Measurements from ENCODE around the gene COL9A1.

Gene COL9A1

GRCh38 chr6:70219943-70220613 lies 82.8 kb downstream of the COL9A1 start:
- Histone ChIP-seq H3K4me3 (ENCODE audit: low read depth in 1 of 5, low read length in 5 of 5) (no peak overlapping the region), H3K4me1 (ENCODE audit: control insufficient read depth in 5 of 5, insufficient read depth in 5 of 5, low read length in 5 of 5) (peaks cover 0 to 13% (median 4%) of the 10 kb centered on the region in 5 donors), H3K9me3 (ENCODE audit: control insufficient read depth in 5 of 5, low read length in 5 of 5) (no peaks in the 10 kb centered on the region), H3K27me3 (ENCODE audit: control insufficient read depth in 5 of 5, insufficient read depth in 4 of 5, low read length in 5 of 5) (peaks cover 0 to 2% (median 0%) of the 10 kb centered on the region in 5 donors), H3K27ac (ENCODE audit: low read depth, low read length) (no peak overlapping the region), H3K9ac (ENCODE audit: low read length in 5 of 5) (no peak overlapping the region), H3K36me3 (ENCODE audit: control insufficient read depth in 5 of 5, insufficient read depth in 5 of 5, low read length in 5 of 5) (no peaks in the 10 kb centered on the region)

- no peaks in the 10 kb centered on the region for H3K9me3 ChIP-seq (ENCODE audit: control insufficient read depth in 5 of 5, low read length in 5 of 5)
- no peak overlapping the region for H3K9ac ChIP-seq (ENCODE audit: low read length in 5 of 5)
- peaks cover 0 to 2% (median 0%) of the 10 kb centered on the region in 5 donors for H3K27me3 ChIP-seq (ENCODE audit: control insufficient read depth in 5 of 5, insufficient read depth in 4 of 5, low read length in 5 of 5)
- no peak overlapping the region for H3K4me3 ChIP-seq (ENCODE audit: low read depth in 1 of 5, low read length in 5 of 5)
- no peaks in the 10 kb centered on the region for H3K36me3 ChIP-seq (ENCODE audit: control insufficient read depth in 5 of 5, insufficient read depth in 5 of 5, low read length in 5 of 5)
- no peak overlapping the region for H3K27ac ChIP-seq (ENCODE audit: low read depth, low read length)
- H3K4me1 ChIP-seq (ENCODE audit: control insufficient read depth in 5 of 5, insufficient read depth in 5 of 5, low read length in 5 of 5), result peaks cover 0 to 8% (median 4%) of the 10 kb centered on the region in 5 donors
These were observed 86.1 kb downstream of the COL9A1 start for GRCh38 chr6:70216767-70217166.

GRCh38 chr6:70215460-70216108 lies 87.3 kb downstream of the COL9A1 start:
- Histone ChIP-seq H3K4me3 (ENCODE audit: low read depth in 1 of 5, low read length in 5 of 5) (no peak overlapping the region), H3K9me3 (ENCODE audit: control insufficient read depth in 5 of 5, low read length in 5 of 5) (no peaks in the 10 kb centered on the region), H3K36me3 (ENCODE audit: control insufficient read depth in 5 of 5, insufficient read depth in 5 of 5, low read length in 5 of 5) (no peaks in the 10 kb centered on the region), H3K27me3 (ENCODE audit: control insufficient read depth in 5 of 5, insufficient read depth in 4 of 5, low read length in 5 of 5) (peaks cover 0 to 2% (median 0%) of the 10 kb centered on the region in 5 donors), H3K4me1 (ENCODE audit: control insufficient read depth in 5 of 5, insufficient read depth in 5 of 5, low read length in 5 of 5) (no peaks in the 10 kb centered on the region), H3K9ac (ENCODE audit: low read length in 5 of 5) (no peak overlapping the region), H3K27ac (ENCODE audit: low read depth, low read length) (no peak overlapping the region)

GRCh38 chr6:70210462-70210861 lies 92.4 kb downstream of the COL9A1 start:
- Histone ChIP-seq H3K4me3 (ENCODE audit: low read depth in 1 of 5, low read length in 5 of 5) (no peak overlapping the region), H3K27me3 (ENCODE audit: control insufficient read depth in 5 of 5, insufficient read depth in 4 of 5, low read length in 5 of 5) (no peaks in the 10 kb centered on the region)

GRCh38 chr6:70208235-70208790 lies 94.6 kb downstream of the COL9A1 start:
- H3K4me1 ChIP-seq (ENCODE audit: control insufficient read depth in 5 of 5, insufficient read depth in 5 of 5, low read length in 5 of 5), result no peaks in the 10 kb centered on the region
- no peak overlapping the region for H3K4me3 ChIP-seq (ENCODE audit: low read depth in 1 of 5, low read length in 5 of 5)
- H3K9me3 ChIP-seq (ENCODE audit: control insufficient read depth in 5 of 5, low read length in 5 of 5), result no peaks in the 10 kb centered on the region
- H3K36me3 ChIP-seq (ENCODE audit: control insufficient read depth in 5 of 5, insufficient read depth in 5 of 5, low read length in 5 of 5), result no peaks in the 10 kb centered on the region
- no peak overlapping the region for H3K9ac ChIP-seq (ENCODE audit: low read length in 5 of 5)
- no peak overlapping the region for H3K27ac ChIP-seq (ENCODE audit: low read depth, low read length)
- no peaks in the 10 kb centered on the region for H3K27me3 ChIP-seq (ENCODE audit: control insufficient read depth in 5 of 5, insufficient read depth in 4 of 5, low read length in 5 of 5)

More at GRCh38 chr6:70210462-70210861, 92.4 kb downstream of the COL9A1 start:
- no peak overlapping the region for H3K9ac ChIP-seq (ENCODE audit: low read length in 5 of 5)
- no peaks in the 10 kb centered on the region for H3K9me3 ChIP-seq (ENCODE audit: control insufficient read depth in 5 of 5, low read length in 5 of 5)
- no peaks in the 10 kb centered on the region for H3K36me3 ChIP-seq (ENCODE audit: control insufficient read depth in 5 of 5, insufficient read depth in 5 of 5, low read length in 5 of 5)
- no peak overlapping the region for H3K27ac ChIP-seq (ENCODE audit: low read depth, low read length)
- no peaks in the 10 kb centered on the region for H3K4me1 ChIP-seq (ENCODE audit: control insufficient read depth in 5 of 5, insufficient read depth in 5 of 5, low read length in 5 of 5)

- H3K27ac ChIP-seq (ENCODE audit: low read depth, low read length), result no peak overlapping the region
- no peaks in the 10 kb centered on the region for H3K36me3 ChIP-seq (ENCODE audit: control insufficient read depth in 5 of 5, insufficient read depth in 5 of 5, low read length in 5 of 5)
- H3K9me3 ChIP-seq (ENCODE audit: control insufficient read depth in 5 of 5, low read length in 5 of 5), result no peaks in the 10 kb centered on the region
- H3K9ac ChIP-seq (ENCODE audit: low read length in 5 of 5), result no peak overlapping the region
- no peaks in the 10 kb centered on the region for H3K4me1 ChIP-seq (ENCODE audit: control insufficient read depth in 5 of 5, insufficient read depth in 5 of 5, low read length in 5 of 5)
- H3K27me3 ChIP-seq (ENCODE audit: control insufficient read depth in 5 of 5, insufficient read depth in 4 of 5, low read length in 5 of 5), result peaks cover 0 to 2% (median 0%) of the 10 kb centered on the region in 5 donors
- no peak overlapping the region for H3K4me3 ChIP-seq (ENCODE audit: low read depth in 1 of 5, low read length in 5 of 5)
These were observed 104.1 kb downstream of the COL9A1 start for GRCh38 chr6:70198785-70199184.

GRCh38 chr6:70196531-70196930 lies 106.4 kb downstream of the COL9A1 start:
- H3K27ac ChIP-seq (ENCODE audit: low read depth, low read length), result no peak overlapping the region
- H3K9me3 ChIP-seq (ENCODE audit: control insufficient read depth in 5 of 5, low read length in 5 of 5), result no peaks in the 10 kb centered on the region
- no peaks in the 10 kb centered on the region for H3K4me1 ChIP-seq (ENCODE audit: control insufficient read depth in 5 of 5, insufficient read depth in 5 of 5, low read length in 5 of 5)
- peaks cover 0 to 6% (median 0%) of the 10 kb centered on the region in 5 donors for H3K27me3 ChIP-seq (ENCODE audit: control insufficient read depth in 5 of 5, insufficient read depth in 4 of 5, low read length in 5 of 5)
- no peaks in the 10 kb centered on the region for H3K36me3 ChIP-seq (ENCODE audit: control insufficient read depth in 5 of 5, insufficient read depth in 5 of 5, low read length in 5 of 5)
- H3K4me3 ChIP-seq (ENCODE audit: low read depth in 1 of 5, low read length in 5 of 5), result no peak overlapping the region
- no peak overlapping the region for H3K9ac ChIP-seq (ENCODE audit: low read length in 5 of 5)

- Histone ChIP-seq H3K9ac (ENCODE audit: low read length in 5 of 5) (no peak overlapping the region), H3K9me3 (ENCODE audit: control insufficient read depth in 5 of 5, low read length in 5 of 5) (no peaks in the 10 kb centered on the region), H3K4me1 (ENCODE audit: control insufficient read depth in 5 of 5, insufficient read depth in 5 of 5, low read length in 5 of 5) (no peaks in the 10 kb centered on the region), H3K4me3 (ENCODE audit: low read depth in 1 of 5, low read length in 5 of 5) (no peak overlapping the region), H3K27ac (ENCODE audit: low read depth, low read length) (no peak overlapping the region), H3K36me3 (ENCODE audit: control insufficient read depth in 5 of 5, insufficient read depth in 5 of 5, low read length in 5 of 5) (no peaks in the 10 kb centered on the region), H3K27me3 (ENCODE audit: control insufficient read depth in 5 of 5, insufficient read depth in 4 of 5, low read length in 5 of 5) (peaks cover 0 to 6% (median 0%) of the 10 kb centered on the region in 5 donors)
These were observed 108.5 kb downstream of the COL9A1 start for GRCh38 chr6:70194421-70194820.

GRCh38 chr6:70188202-70188601 lies 114.7 kb downstream of the COL9A1 start:
- H3K9me3 ChIP-seq (ENCODE audit: control insufficient read depth in 5 of 5, low read length in 5 of 5), result no peaks in the 10 kb centered on the region
- peaks cover 0 to 2% (median 0%) of the 10 kb centered on the region in 5 donors for H3K27me3 ChIP-seq (ENCODE audit: control insufficient read depth in 5 of 5, insufficient read depth in 4 of 5, low read length in 5 of 5)
- no peak overlapping the region for H3K27ac ChIP-seq (ENCODE audit: low read depth, low read length)
- no peaks in the 10 kb centered on the region for H3K4me1 ChIP-seq (ENCODE audit: control insufficient read depth in 5 of 5, insufficient read depth in 5 of 5, low read length in 5 of 5)
- H3K9ac ChIP-seq (ENCODE audit: low read length in 5 of 5), result no peak overlapping the region
- H3K36me3 ChIP-seq (ENCODE audit: control insufficient read depth in 5 of 5, insufficient read depth in 5 of 5, low read length in 5 of 5), result no peaks in the 10 kb centered on the region
- no peak overlapping the region for H3K4me3 ChIP-seq (ENCODE audit: low read depth in 1 of 5, low read length in 5 of 5)

GRCh38 chr6:70186461-70186860 lies 116.4 kb downstream of the COL9A1 start:
- H3K36me3 ChIP-seq (ENCODE audit: control insufficient read depth in 5 of 5, insufficient read depth in 5 of 5, low read length in 5 of 5), result no peaks in the 10 kb centered on the region
- H3K27me3 ChIP-seq (ENCODE audit: control insufficient read depth in 5 of 5, insufficient read depth in 4 of 5, low read length in 5 of 5), result no peaks in the 10 kb centered on the region
- H3K4me1 ChIP-seq (ENCODE audit: control insufficient read depth in 5 of 5, insufficient read depth in 5 of 5, low read length in 5 of 5), result no peaks in the 10 kb centered on the region
- H3K9me3 ChIP-seq (ENCODE audit: control insufficient read depth in 5 of 5, low read length in 5 of 5), result no peaks in the 10 kb centered on the region
- H3K9ac ChIP-seq (ENCODE audit: low read length in 5 of 5), result no peak overlapping the region
- no peak overlapping the region for H3K4me3 ChIP-seq (ENCODE audit: low read depth in 1 of 5, low read length in 5 of 5)
- no peak overlapping the region for H3K27ac ChIP-seq (ENCODE audit: low read depth, low read length)
